T-helper 17 cell (primary cell): ENCODE data around the gene PEAR1. TPM values are rescaled to one million over a fixed set of nuclear protein-coding genes. Genes with fewer than 3 reads are reported as not detected.
"Not testable (repeated sequence)": the region's sequence is repeated elsewhere in the genome, so short reads cannot be mapped to it uniquely, and the experiment has no call there.

ENCODE experiments used
- ATAC-seq: fragments of 150-1000 bp; cut with Tn5 transposase; 2 replicates; pipeline ENCODE4 v1.10.0; 2021; ENCODE audit warnings: mild to moderate bottlenecking, moderate library complexity
- DNase-seq, 3 donors: peaks; one replicate each; pipeline versions ENCODE4 v3.0.0 to v3.0.0-alpha.2; 2020 to 2021
- H3K9me3 ChIP-seq: one replicate; pipeline ENCODE4 v1.7.0; 2013; ENCODE audit warnings: low read length, mild to moderate bottlenecking; ENCODE audit not compliant: control insufficient read depth, poor library complexity, severe bottlenecking
- H3K27ac Mint-ChIP-seq: one replicate; pipeline ENCODE4 v1.8.0; 2022; ENCODE audit warnings: mild to moderate bottlenecking, moderate library complexity, mixed read lengths
- H3K27me3 Mint-ChIP-seq: one replicate; pipeline ENCODE4 v1.8.0; 2022; ENCODE audit warnings: mixed read lengths
- H3K36me3 Mint-ChIP-seq: one replicate; pipeline ENCODE4 v1.8.0; 2022; ENCODE audit warnings: low read depth, mixed read lengths
- H3K4me1 Mint-ChIP-seq: one replicate; pipeline ENCODE4 v1.8.0; 2022; ENCODE audit warnings: mild to moderate bottlenecking, mixed read lengths
- H3K4me3 Mint-ChIP-seq: one replicate; pipeline ENCODE4 v1.8.0; 2022; ENCODE audit warnings: mild to moderate bottlenecking, moderate library complexity, mixed read lengths
- total RNA-seq, 4 donors: library from RNA in 2 of 4; stranded (reverse) in 2 of 4; gene quantifications; one replicate each; pipeline ENCODE4 v1.2.3 and lab custom pipeline; 2022 to 2026

PEAR1 gene
- total RNA-seq, 2 donors from 2014 or later, result 0.42 to 17.7 TPM

- Mint-ChIP-seq H3K4me3 (no peak overlapping the region), H3K36me3 (no peaks in the 10 kb centered on the region), H3K27me3 (peaks cover 68% of the 10 kb centered on the region), H3K27ac (no peak overlapping the region), H3K4me1 (peaks cover 4% of the 10 kb centered on the region)
- DNase-seq (no peak), ATAC-seq (no peak)
- no peaks in the 10 kb centered on the region for H3K9me3 ChIP-seq
These were observed 19.6 kb downstream of the PEAR1 start for GRCh38 chr1:156912861-156913808.

DNA sequence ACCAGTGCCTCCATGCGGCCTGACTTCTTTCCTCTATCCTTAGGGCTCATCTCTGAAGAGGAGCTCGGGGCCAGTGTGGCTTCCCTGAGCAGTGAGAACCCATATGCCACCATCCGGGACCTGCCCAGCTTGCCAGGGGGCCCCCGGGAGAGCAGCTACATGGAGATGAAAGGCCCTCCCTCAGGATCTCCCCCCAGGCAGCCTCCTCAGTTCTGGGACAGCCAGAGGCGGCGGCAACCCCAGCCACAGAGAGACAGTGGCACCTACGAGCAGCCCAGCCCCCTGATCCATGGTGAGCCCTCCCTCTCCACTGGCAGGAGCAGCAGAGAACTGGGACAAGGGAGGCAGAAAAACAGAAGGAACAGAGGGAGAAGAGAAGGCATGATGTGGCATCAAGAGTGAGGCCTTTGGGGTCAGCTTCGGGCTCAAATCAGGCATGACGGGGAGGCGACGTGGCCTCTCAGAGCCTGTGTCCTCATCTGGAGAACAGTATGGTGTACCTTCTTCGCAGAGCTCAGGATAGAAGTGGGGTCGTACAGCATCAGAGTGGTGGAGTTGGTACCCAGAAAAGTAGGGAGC, 20.4 kb downstream of the PEAR1 start:
- no peak for ATAC-seq
- no peaks in the 10 kb centered on the region for H3K9me3 ChIP-seq
- DNase-seq, result no peak
- H3K4me3 Mint-ChIP-seq, result no peak overlapping the region
- H3K36me3 Mint-ChIP-seq, result peaks cover 3% of the 10 kb centered on the region
- H3K27me3 Mint-ChIP-seq, result peaks cover 70% of the 10 kb centered on the region
- peak overlapping the region; percentile 19 for H3K27ac Mint-ChIP-seq
- peaks cover 4% of the 10 kb centered on the region for H3K4me1 Mint-ChIP-seq

GRCh38 chr1:156914440-156914856, 20.9 kb downstream of the PEAR1 start:
- no peaks in the 10 kb centered on the region for H3K9me3 ChIP-seq
- Mint-ChIP-seq H3K4me3 (no peak overlapping the region), H3K4me1 (peaks cover 4% of the 10 kb centered on the region), H3K27me3 (peaks cover 75% of the 10 kb centered on the region), H3K27ac (peak overlapping the region; percentile 19), H3K36me3 (peaks cover 3% of the 10 kb centered on the region)
- ATAC-seq (no peak), DNase-seq (no peak)

- DNase-seq (peak; percentile 35 to 59 (median 39)), ATAC-seq (peak; percentile 86)
- no peak within 1 kb of the TSS for H3K4me3 Mint-ChIP-seq
- H3K4me1 Mint-ChIP-seq, result peaks cover 18% of the 10 kb centered on the region
- no peaks in the 10 kb centered on the region for H3K9me3 ChIP-seq
- peaks cover 76% of the 10 kb centered on the region for H3K27me3 Mint-ChIP-seq
- no peak within 1 kb of the TSS for H3K27ac Mint-ChIP-seq
- peaks cover 14% of the 10 kb centered on the region for H3K36me3 Mint-ChIP-seq
These were observed 26.9 kb downstream of the PEAR1 start, which contains the start of gene LRRC71 for GRCh38 chr1:156920233-156921052. LRRC71 (plus strand) TSS chr1:156920632; CDS start chr1:156920804, 172 bp downstream.

DNA sequence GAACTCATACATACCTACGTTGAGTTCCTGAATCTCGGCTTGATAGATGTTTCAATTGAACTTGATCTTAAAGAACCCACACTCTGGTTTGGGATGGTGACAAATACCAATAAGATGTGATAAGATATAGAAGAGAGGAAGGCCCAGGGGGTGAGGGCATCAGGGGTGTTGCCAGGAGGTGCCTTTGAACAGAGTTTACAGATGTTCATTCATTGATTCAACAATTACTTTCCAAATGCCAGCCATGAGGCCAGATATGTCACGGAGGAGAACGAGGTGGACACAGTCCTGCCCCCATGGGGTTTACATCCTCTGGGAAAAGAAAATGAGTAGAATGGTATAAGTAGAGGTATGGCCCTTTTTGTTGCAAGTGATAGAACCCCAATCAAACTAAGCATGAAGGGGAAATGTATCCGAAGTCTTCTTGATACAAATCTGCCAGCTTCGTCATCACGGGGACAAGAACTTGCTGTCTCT, 27.6 kb downstream of the PEAR1 start:
- DNase-seq (no peak), ATAC-seq (no peak)
- no peak overlapping the region for H3K4me3 Mint-ChIP-seq
- no peak overlapping the region for H3K27ac Mint-ChIP-seq
- peaks cover 14% of the 10 kb centered on the region for H3K36me3 Mint-ChIP-seq
- H3K4me1 Mint-ChIP-seq, result peaks cover 22% of the 10 kb centered on the region
- no peaks in the 10 kb centered on the region for H3K9me3 ChIP-seq
- peaks cover 76% of the 10 kb centered on the region for H3K27me3 Mint-ChIP-seq

GRCh38 chr1:156922986-156923669, 29.6 kb downstream of the PEAR1 start:
- peaks cover 80% of the 10 kb centered on the region for H3K27me3 Mint-ChIP-seq
- H3K27ac Mint-ChIP-seq, result no peak overlapping the region
- H3K4me1 Mint-ChIP-seq, result peaks cover 32% of the 10 kb centered on the region
- peaks cover 16% of the 10 kb centered on the region for H3K36me3 Mint-ChIP-seq
- H3K9me3 ChIP-seq, result no peaks in the 10 kb centered on the region
- H3K4me3 Mint-ChIP-seq, result peak overlapping the region; percentile 67
- DNase-seq (no peak), ATAC-seq (no peak)

DNA sequence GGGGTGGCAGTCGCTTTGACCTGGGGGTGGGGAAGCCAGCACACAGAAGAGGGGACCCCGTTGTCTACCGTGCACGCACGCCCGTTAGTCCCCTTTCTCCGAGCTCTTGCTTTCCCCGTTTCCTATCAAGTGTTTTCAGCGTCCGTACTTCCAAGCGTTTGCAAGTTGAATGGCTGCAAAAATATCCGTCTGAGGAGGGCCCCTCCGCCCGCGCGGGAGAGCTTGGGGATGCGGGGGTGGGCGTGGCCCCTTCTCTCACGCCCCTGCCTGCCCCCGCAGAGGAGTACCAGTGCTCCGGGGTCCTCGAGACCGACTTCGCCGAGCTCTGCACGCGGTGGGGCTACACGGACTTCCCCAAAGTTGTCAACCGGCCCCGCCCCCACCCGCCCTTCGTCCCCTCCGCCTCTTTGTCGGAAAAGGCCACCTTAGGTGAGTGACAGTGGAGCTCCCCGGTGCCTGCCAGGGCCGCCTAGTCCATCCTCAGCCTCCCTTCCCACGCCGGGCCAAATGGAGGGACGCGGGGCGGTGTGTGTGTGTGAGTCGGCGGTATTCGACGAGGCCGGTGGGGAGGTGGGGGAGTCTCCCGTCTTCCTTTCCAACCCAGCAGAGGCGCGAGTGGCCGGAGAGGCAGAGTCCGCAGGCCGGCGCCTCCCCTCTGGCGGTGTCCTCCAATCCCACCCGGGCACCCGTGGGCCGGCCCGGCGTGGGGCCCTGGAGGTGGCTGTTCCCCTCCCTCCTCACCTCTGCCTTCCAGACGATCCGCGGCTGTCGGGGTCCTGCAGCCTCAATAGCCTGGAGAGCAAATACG, 30.4 kb downstream of the PEAR1 start:
- H3K9me3 ChIP-seq, result no peaks in the 10 kb centered on the region
- Mint-ChIP-seq H3K4me1 (peaks cover 35% of the 10 kb centered on the region), H3K36me3 (peaks cover 14% of the 10 kb centered on the region), H3K27ac (no peak overlapping the region), H3K4me3 (peak overlapping the region; percentile 67), H3K27me3 (peaks cover 81% of the 10 kb centered on the region)
- ATAC-seq (no peak), DNase-seq (no peak)

- DNase-seq, result no peak
- no peaks in the 10 kb centered on the region for H3K9me3 ChIP-seq
- H3K4me1 Mint-ChIP-seq, result peaks cover 35% of the 10 kb centered on the region
- no peak overlapping the region for H3K4me3 Mint-ChIP-seq
- H3K27ac Mint-ChIP-seq, result no peak overlapping the region
- H3K36me3 Mint-ChIP-seq, result peaks cover 14% of the 10 kb centered on the region
- no peak for ATAC-seq
- H3K27me3 Mint-ChIP-seq, result peaks cover 82% of the 10 kb centered on the region
These were observed 31.1 kb downstream of the PEAR1 start for GRCh38 chr1:156924478-156925153.

- Mint-ChIP-seq H3K27ac (no peak overlapping the region), H3K4me3 (no peak overlapping the region)
- no peak for DNase-seq
These were observed 31.9 kb downstream of the PEAR1 start for GRCh38 chr1:156925154-156926010.

GRCh38 chr1:156926175-156926574, 32.7 kb downstream of the PEAR1 start:
- peak; percentile 51 for ATAC-seq

More at GRCh38 chr1:156925154-156926010, 31.9 kb downstream of the PEAR1 start:
- Mint-ChIP-seq H3K4me1 (peaks cover 33% of the 10 kb centered on the region), H3K36me3 (peaks cover 14% of the 10 kb centered on the region), H3K27me3 (peaks cover 88% of the 10 kb centered on the region)
- H3K9me3 ChIP-seq, result no peaks in the 10 kb centered on the region
- ATAC-seq, result no peak

GRCh38 chr1:156926695-156927094, 33.2 kb downstream of the PEAR1 start:
- not testable (repeated sequence) for DNase-seq, H3K4me3 Mint-ChIP-seq

More at GRCh38 chr1:156926175-156926574, 32.7 kb downstream of the PEAR1 start:
- no peak overlapping the region for H3K4me3 Mint-ChIP-seq
- no peaks in the 10 kb centered on the region for H3K9me3 ChIP-seq
- DNase-seq, result no peak
- H3K36me3 Mint-ChIP-seq, result peaks cover 20% of the 10 kb centered on the region
- no peak overlapping the region for H3K27ac Mint-ChIP-seq
- H3K27me3 Mint-ChIP-seq, result peaks cover 88% of the 10 kb centered on the region
- H3K4me1 Mint-ChIP-seq, result peaks cover 32% of the 10 kb centered on the region

More at GRCh38 chr1:156926695-156927094, 33.2 kb downstream of the PEAR1 start:
- H3K9me3 ChIP-seq, H3K27ac Mint-ChIP-seq, ATAC-seq: not testable (repeated sequence)
- Mint-ChIP-seq H3K36me3 (peaks cover 21% of the 10 kb centered on the region), H3K4me1 (peaks cover 36% of the 10 kb centered on the region), H3K27me3 (peaks cover 88% of the 10 kb centered on the region)
